Measurements from ENCODE around the gene RFC2. TPM values are rescaled to one million over a fixed set of nuclear protein-coding genes. Genes with fewer than 3 reads are reported as not detected.

The RFC2 gene
- total and polyA plus RNA-seq, 2 donors (not counting 1 experiment from before 2014, with no cell fraction given) = 9.9 to 19.6 TPM

GRCh38 chr7:74223711-74224510 lies 30.3 kb downstream of the RFC2 start:
- Histone ChIP-seq H3K9me3 (ENCODE audit: control insufficient read depth, insufficient read depth, low read depth, low read length) (no peaks in the 10 kb centered on the region), H2AFZ (ENCODE audit: low read length) (no peak overlapping the region), H3K9ac (ENCODE audit: insufficient read depth, low read length) (no peak overlapping the region), H3K4me3 (replicated peaks in 1 of 4; ENCODE audit: control extremely low read depth in 1 of 4, insufficient read depth in 1 of 4, low read depth in 3 of 4, low read length in 4 of 4) (no peak overlapping the region), H3K79me2 (ENCODE audit: control insufficient read depth, insufficient read depth, low read length) (no peaks in the 10 kb centered on the region), H3K36me3 (ENCODE audit: control insufficient read depth, insufficient read depth, low read length) (peaks cover 2% of the 10 kb centered on the region), H4K20me1 (ENCODE audit: control insufficient read depth, extremely low read depth, insufficient read depth, low read length) (no peaks in the 10 kb centered on the region), H3K27ac (ENCODE audit: insufficient read depth, low read length) (no peak overlapping the region), H3K4me2 (ENCODE audit: extremely low read depth, insufficient read depth, low read length) (no peak overlapping the region), H3K4me1 (ENCODE audit: control insufficient read depth, extremely low read depth, insufficient read depth, low read length) (no peaks in the 10 kb centered on the region), H3K27me3 (ENCODE audit: control insufficient read depth, insufficient read depth, low read length) (no peaks in the 10 kb centered on the region)
- TF ChIP-seq EZH2 (IDR thresholded peaks at IDR 0.05; ENCODE audit: low read length, missing control alignments) (no peak), CTCF (conservative IDR thresholded peaks at IDR 0.05 in 1 of 2, IDR thresholded peaks at IDR 0.05 in 1 of 2; ENCODE audit: low read depth in 1 of 2, low read length in 2 of 2) (no peak)
- no peak for DNase-seq (ENCODE audit: low read depth in 2 of 2)

- H3K9me3 ChIP-seq (ENCODE audit: control insufficient read depth, insufficient read depth, low read depth, low read length) = no peaks in the 10 kb centered on the region
- no peak overlapping the region for H3K9ac ChIP-seq (ENCODE audit: insufficient read depth, low read length)
- H3K36me3 ChIP-seq (ENCODE audit: control insufficient read depth, insufficient read depth, low read length) = peaks cover 2% of the 10 kb centered on the region
- no peak overlapping the region for H2AFZ ChIP-seq (ENCODE audit: low read length)
- DNase-seq (ENCODE audit: low read depth in 2 of 2) = no peak
- H3K4me3 ChIP-seq (replicated peaks in 1 of 4; ENCODE audit: control extremely low read depth in 1 of 4, insufficient read depth in 1 of 4, low read depth in 3 of 4, low read length in 4 of 4) = no peak overlapping the region
- H4K20me1 ChIP-seq (ENCODE audit: control insufficient read depth, extremely low read depth, insufficient read depth, low read length) = no peaks in the 10 kb centered on the region
- H3K4me1 ChIP-seq (ENCODE audit: control insufficient read depth, extremely low read depth, insufficient read depth, low read length) = no peaks in the 10 kb centered on the region
- no peak overlapping the region for H3K27ac ChIP-seq (ENCODE audit: insufficient read depth, low read length)
- H3K4me2 ChIP-seq (ENCODE audit: extremely low read depth, insufficient read depth, low read length) = no peak overlapping the region
- no peaks in the 10 kb centered on the region for H3K27me3 ChIP-seq (ENCODE audit: control insufficient read depth, insufficient read depth, low read length)
- H3K79me2 ChIP-seq (ENCODE audit: control insufficient read depth, insufficient read depth, low read length) = no peaks in the 10 kb centered on the region
- TF ChIP-seq EZH2 (IDR thresholded peaks at IDR 0.05; ENCODE audit: low read length, missing control alignments) (no peak), CTCF (conservative IDR thresholded peaks at IDR 0.05 in 1 of 2, IDR thresholded peaks at IDR 0.05 in 1 of 2; ENCODE audit: low read depth in 1 of 2, low read length in 2 of 2) (no peak)
These were observed 31.1 kb downstream of the RFC2 start for GRCh38 chr7:74222851-74223710.

DNA sequence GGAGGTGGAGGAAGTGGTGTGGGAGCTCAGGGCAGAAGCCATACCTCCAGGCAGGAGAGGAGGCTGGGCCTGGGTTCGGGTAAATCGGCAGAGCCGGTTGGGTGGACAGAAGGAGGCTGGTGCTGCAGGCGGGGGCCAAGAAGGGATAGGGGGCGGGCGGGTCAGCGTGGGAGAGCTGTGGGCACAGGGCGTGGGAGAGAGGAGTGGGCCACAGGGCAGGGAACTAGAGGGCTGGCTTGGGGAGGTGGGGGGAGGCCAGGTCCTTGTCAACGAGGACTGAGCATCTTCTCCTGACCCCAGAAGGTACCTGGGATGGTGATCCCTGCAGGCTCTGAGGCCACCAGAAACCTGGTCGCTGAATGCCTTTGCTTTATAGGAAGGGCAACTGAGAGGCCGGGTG lies 32.5 kb downstream of the RFC2 start:
- H3K27ac ChIP-seq (ENCODE audit: insufficient read depth, low read length) = no peak overlapping the region
- no peaks in the 10 kb centered on the region for H3K27me3 ChIP-seq (ENCODE audit: control insufficient read depth, insufficient read depth, low read length)
- H3K9ac ChIP-seq (ENCODE audit: insufficient read depth, low read length) = no peak overlapping the region
- no peak overlapping the region for H3K4me2 ChIP-seq (ENCODE audit: extremely low read depth, insufficient read depth, low read length)
- no peaks in the 10 kb centered on the region for H4K20me1 ChIP-seq (ENCODE audit: control insufficient read depth, extremely low read depth, insufficient read depth, low read length)
- no peaks in the 10 kb centered on the region for H3K4me1 ChIP-seq (ENCODE audit: control insufficient read depth, extremely low read depth, insufficient read depth, low read length)
- no peak overlapping the region for H3K4me3 ChIP-seq (replicated peaks in 1 of 4; ENCODE audit: control extremely low read depth in 1 of 4, insufficient read depth in 1 of 4, low read depth in 3 of 4, low read length in 4 of 4)
- DNase-seq (ENCODE audit: low read depth in 2 of 2) = no peak
- no peak overlapping the region for H2AFZ ChIP-seq (ENCODE audit: low read length)
- H3K9me3 ChIP-seq (ENCODE audit: control insufficient read depth, insufficient read depth, low read depth, low read length) = no peaks in the 10 kb centered on the region
- no peak for TF ChIP-seq EZH2 (IDR thresholded peaks at IDR 0.05; ENCODE audit: low read length, missing control alignments)
- no peak for TF ChIP-seq CTCF (conservative IDR thresholded peaks at IDR 0.05 in 1 of 2, IDR thresholded peaks at IDR 0.05 in 1 of 2; ENCODE audit: low read depth in 1 of 2, low read length in 2 of 2)
- no peaks in the 10 kb centered on the region for H3K36me3 ChIP-seq (ENCODE audit: control insufficient read depth, insufficient read depth, low read length)
- no peaks in the 10 kb centered on the region for H3K79me2 ChIP-seq (ENCODE audit: control insufficient read depth, insufficient read depth, low read length)
